HG02938 (cell line): Measurements from ENCODE around the gene ZNF148.
"Not testable (repeated sequence)": the region's sequence is repeated elsewhere in the genome, so short reads cannot be mapped to it uniquely, and the experiment has no call there.

Experiments
- ATAC-seq: cut with Tn5 transposase; IDR thresholded peaks from one replicate; pipeline ENCODE4 v1.9.1; 2021; ENCODE audit warnings: mild to moderate bottlenecking, moderate library complexity; ENCODE audit not compliant: unreplicated experiment

ZNF148 gene

DNA sequence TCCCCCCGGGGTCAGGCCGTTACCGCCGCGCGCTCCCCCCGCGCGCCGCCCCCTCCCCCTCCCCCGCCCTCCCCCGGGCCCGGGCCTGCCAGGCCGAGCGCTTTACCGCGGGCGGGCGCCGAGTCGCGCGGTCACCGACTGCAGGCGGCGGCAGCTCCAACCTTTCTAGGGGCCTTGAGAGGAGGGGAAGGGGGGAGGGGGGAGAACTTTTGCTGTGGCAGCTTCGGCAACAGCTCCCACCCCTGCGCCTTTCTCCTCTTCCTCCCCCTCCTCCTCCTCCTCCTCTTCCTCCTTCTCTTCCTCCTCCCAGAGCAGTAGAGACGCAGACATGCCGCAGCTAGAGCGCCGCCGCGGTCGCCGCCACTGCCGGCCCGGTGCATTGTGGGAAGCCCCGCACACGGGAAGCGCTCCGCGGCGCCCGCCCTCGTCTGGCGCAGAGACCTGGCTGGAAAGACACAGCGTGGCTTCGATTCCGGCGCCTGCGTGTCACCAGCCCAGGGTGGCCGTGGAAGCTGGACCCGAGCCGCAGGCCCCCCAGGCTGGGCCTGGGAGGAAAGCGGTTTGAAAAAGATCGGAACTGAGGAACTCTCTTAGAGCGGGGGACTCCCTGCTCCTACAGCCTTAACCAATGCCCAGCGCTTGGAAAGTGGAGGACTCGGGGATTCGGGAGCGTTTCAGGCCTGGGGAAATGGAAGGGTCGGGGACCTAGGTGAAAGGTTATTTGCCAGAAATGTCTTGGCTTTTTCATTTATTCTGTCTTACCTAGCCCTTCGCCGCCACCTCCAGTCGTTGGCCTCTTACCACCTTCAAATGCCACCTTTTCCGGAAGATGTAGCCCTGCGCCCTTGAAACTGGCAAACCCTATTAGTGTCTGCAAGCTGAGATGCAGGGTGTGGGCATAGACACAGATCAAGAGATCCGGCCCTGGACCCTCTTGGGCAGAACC, at the start of gene ZNF148:
TSS of gene ZNF148 (minus strand) at position 330 of the 946 bp plus-strand sequence. CDS start 61,685 bp downstream, outside the sequence.
- ATAC-seq = peak; percentile 71

DNA sequence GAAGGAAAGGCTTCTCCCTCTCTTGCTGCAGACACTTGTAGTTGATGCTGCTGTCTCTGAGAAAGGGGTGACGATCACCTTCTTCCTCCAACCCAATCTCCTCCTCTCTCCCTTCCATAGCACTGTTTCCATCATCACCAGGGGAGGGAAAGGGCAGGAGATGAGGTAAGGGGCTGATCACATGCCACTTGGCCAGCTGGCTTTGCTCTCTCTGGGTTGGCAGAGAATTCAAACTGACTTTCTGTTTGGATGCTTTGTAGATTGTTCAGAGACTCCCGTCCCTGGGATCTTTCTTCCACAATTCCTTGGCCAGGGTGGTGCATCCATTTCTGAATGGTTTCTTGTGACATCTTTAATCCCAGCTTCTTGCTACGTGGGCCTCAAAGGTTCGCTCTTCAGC, 43.2 kb upstream of the ZNF148 start:
- no peak for ATAC-seq

- ATAC-seq = no peak
These were observed 41.1 kb upstream of the ZNF148 start for GRCh38 chr3:125416235-125416634.

- ATAC-seq = no peak
These were observed 39.5 kb upstream of the ZNF148 start for GRCh38 chr3:125414669-125415068.

DNA sequence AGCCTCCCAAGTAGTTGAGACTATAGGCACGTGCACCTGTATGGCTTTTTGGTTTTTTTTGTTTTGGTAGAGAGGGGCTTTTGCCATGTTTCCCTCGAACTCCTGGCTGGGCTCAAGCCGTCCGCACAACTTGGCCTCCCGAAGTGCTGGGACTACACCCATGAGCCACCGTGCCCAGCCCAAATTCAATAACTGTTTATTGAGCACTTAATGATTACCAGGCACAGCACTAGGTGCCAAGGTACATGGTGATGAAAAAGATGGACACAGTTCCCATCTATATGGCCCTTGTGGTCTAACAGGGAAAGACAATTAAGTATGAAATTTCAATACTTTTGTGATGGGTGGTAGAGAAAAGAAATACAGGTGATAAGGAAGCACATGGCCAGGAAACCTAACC, 35.8 kb upstream of the ZNF148 start:
- ATAC-seq = no peak

DNA sequence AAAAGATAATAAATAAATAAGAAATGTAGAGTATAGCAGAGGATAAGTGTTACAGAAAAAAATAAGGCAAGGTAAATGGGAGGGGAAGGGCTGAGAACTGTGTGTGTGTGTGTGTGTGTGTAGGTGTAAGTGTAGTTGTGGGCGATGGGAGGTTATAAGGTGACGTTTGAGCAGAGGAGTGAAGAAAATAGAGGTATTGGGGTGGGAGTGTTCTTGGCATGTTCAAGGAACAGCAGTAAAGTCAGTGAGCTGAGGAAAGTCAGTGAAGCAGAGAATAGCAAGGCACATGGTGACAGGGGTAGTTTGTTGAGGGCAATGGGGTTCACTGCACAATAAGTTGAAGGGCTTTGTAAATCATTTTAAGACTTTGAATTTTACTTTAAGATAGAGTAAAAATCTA, 30.9 kb upstream of the ZNF148 start:
- no peak for ATAC-seq

- not testable (repeated sequence) for ATAC-seq
These were observed 30.4 kb upstream of the ZNF148 start for GRCh38 chr3:125405515-125405914.

GRCh38 chr3:125403789-125404188, 28.7 kb upstream of the ZNF148 start:
- no peak for ATAC-seq

DNA sequence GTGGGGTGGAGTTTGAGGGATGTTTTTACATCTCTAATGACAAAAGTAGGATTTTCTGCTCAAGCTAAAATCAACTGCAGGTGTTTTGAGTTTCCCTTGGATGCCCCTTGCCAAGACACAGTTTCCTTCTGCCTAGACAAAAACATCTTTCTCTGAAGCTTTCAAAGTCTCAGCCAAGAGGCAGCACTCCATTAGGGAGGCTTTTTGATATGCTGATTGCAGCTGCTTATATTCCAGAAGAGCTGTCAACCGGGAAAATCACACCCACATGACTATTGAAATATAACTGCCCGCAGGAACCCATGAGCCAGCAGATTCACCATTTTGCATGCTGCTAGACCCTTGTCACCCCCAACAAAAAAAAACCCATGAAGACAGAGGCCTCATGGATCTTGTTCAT, 27.5 kb upstream of the ZNF148 start:
- no peak for ATAC-seq

DNA sequence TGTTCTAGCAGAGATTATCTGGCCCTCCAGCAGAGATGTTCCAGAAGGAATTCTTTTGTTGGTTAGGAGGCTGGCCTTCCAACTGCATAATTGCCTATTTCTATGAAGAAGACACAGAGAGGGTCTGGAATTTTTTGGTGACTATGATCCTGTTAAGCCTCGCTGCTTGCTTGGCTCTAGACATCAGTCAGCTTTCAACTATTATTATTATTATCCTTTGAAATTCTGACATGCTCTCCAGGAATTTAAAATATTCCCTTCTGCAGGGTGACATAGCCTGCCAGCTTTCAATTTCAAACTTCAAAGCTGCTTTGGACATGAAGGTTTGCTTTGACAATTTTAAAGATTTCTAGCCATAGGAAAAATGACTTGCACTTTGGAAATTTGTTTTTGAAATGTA, 26.3 kb upstream of the ZNF148 start:
- no peak for ATAC-seq

DNA sequence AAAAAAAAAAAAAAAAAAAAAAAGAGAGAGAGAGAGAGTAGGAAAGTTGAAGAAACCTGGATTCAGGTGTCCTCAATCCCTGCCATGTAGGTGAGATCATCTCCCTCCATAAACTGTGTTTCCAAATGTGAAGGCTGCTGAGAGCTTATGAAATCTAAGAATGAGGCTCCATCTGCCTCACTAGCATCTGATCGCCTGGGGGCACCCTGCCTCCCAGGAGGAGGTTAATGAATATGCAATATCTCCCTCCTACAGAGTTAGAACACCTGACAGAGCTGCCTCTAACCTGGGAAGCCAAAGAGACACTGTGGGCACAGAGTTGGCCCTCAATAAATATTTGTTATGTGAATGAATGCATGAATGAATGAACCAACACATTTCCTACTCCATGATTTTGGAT, 23.8 kb upstream of the ZNF148 start:
- no peak for ATAC-seq

DNA sequence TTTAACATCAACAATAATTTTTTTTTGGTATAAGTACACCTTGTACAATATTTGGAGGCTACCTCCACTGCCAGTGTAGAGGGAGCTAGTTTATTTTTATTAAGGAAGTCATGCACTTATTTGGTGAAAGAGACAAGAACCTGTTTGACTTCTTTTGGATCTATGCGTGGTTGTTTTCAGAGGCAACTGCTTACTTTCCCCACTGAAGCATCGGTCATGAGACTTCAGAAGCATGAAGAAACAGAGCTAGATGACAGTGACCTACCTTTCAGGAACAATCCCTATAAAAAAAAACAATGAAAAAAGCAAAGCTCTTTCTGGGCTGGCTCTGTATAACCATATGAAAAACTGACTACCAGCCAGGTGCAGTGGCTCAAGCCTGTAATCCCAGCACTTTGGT, 20.0 kb upstream of the ZNF148 start:
- ATAC-seq = no peak

DNA sequence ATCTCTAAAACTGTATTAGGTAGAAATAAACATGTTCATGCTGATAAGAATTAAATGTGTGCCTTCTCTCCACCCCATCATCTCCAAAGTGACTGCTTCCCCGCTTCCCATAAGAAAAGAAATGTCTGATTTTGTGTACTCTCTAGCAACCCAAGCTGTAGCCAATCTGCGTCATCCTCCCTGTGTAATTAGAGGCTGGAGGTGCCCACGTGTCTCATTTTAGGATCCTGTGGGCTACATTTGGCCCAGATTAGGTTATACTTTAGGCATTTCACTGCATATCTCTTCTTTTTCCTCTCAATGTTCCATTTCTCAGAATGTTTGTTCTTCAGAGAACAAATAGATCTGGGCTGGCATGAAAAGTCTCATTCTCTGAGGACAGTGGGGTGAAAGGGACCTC, 19.3 kb upstream of the ZNF148 start:
- no peak for ATAC-seq

- ATAC-seq = no peak
These were observed 14.2 kb upstream of the ZNF148 start for GRCh38 chr3:125389282-125389681.

GRCh38 chr3:125388369-125388768, 13.2 kb upstream of the ZNF148 start:
- ATAC-seq = not testable (repeated sequence)

- ATAC-seq = no peak
These were observed 11.7 kb upstream of the ZNF148 start for GRCh38 chr3:125386811-125387210.

DNA sequence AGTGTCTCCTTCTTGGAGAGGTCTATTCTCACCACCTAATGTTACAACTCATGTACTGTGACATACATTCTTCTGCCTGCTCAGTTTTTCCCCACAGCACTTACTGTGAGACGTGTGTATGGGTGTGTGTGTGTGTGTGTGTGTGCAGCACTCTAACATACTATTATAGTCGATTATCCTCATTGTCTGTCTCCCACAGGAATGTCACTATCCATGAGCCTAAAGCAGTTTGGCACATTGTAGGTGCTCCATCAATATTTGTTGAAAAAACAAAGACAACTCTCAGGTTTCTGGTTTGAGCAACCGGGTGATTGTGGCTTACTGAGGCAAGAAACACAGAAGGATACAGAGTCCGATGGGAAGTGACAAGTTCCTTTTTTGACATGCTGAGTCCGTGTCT, 8.6 kb upstream of the ZNF148 start:
- no peak for ATAC-seq

GRCh38 chr3:125382298-125382697, 7.2 kb upstream of the ZNF148 start:
- ATAC-seq = no peak

DNA sequence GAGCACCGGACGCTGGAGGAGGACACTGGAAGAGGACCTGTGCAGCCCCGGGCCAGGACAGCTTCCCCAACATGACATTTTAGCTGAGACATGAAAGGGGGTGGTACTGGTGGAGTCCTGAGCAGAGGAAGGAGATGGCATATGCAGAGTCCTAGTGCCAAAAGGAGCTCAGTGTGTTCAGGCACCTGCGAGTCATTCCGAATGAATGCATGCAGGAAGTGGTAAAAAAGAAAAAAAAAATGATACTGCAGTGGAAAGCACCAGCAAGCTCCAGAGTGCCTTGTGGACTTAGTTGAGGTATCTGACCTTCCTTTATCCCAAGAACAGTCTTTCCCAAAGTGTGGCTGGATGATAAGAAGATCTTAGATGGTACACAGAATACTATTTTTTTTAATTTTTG, 6.6 kb upstream of the ZNF148 start:
- ATAC-seq = no peak

DNA sequence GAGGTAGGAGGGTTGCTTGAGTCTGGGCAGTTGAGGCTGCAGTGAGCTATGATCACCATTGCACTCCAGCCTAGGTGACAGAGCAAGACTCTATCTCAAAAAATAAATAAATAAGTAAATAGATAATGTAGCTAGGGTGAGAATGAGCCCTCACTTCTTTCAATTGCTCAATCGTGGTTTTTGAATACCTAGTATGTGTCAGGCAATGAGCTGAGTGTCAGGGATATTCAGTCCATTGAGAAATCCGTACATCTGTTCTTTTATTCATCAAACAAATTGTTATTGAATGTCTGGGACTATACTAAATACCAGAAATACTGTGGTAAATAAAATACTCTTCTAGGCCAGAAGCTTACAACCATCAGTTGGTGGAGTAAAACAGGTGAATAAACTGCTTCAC, 6.2 kb upstream of the ZNF148 start:
- ATAC-seq = no peak

- no peak for ATAC-seq
These were observed 4.4 kb upstream of the ZNF148 start for GRCh38 chr3:125379483-125379882.

- ATAC-seq = no peak
These were observed 3.6 kb upstream of the ZNF148 start for GRCh38 chr3:125378762-125379161.
